22Rv1 (cell line): ENCODE measurements around the gene TKFC.

Experiments used
- ZFX ChIP-seq: fragments of 450-650 bp; IDR thresholded peaks from 2 replicates; pipeline ENCODE4 v1.6.1; 2017; ENCODE audit warnings: antibody characterized with exemption, borderline replicate concordance
- TF ChIP-seq, protein P1 (sequence below): fragments of 450-650 bp; IDR thresholded peaks from 2 replicates; pipeline ENCODE4 v1.5.1; 2017; ENCODE audit warnings: mild to moderate bottlenecking

DNA sequence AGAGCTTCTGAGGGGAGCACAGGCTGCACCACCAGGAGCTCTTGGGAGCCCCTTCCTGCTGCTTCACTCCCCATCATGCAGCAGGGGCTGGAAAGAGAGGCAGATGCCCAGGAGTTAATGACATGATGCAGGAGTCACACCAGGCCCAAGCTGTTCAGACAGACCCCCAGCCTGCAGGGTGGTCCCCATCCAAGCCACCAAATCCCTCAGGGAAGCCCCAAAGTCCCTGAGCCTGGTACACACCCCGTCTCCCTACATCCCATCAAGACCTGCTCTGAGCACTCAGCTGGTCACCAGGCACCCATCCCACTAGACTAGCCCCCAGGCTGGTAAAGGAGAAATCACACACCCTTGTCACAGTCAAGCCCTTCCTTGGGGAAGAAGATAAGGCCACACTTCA lies 17.3 kb downstream of the TKFC start:
- TF ChIP-seq, protein P1, sequence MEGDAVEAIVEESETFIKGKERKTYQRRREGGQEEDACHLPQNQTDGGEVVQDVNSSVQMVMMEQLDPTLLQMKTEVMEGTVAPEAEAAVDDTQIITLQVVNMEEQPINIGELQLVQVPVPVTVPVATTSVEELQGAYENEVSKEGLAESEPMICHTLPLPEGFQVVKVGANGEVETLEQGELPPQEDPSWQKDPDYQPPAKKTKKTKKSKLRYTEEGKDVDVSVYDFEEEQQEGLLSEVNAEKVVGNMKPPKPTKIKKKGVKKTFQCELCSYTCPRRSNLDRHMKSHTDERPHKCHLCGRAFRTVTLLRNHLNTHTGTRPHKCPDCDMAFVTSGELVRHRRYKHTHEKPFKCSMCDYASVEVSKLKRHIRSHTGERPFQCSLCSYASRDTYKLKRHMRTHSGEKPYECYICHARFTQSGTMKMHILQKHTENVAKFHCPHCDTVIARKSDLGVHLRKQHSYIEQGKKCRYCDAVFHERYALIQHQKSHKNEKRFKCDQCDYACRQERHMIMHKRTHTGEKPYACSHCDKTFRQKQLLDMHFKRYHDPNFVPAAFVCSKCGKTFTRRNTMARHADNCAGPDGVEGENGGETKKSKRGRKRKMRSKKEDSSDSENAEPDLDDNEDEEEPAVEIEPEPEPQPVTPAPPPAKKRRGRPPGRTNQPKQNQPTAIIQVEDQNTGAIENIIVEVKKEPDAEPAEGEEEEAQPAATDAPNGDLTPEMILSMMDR = no peak
- no peak for TF ChIP-seq ZFX
